ENCODE data around the gene ELK1.
"Not testable (repeated sequence)": the region's sequence is repeated elsewhere in the genome, so short reads cannot be mapped to it uniquely, and the experiment has no call there.

ELK1 gene, protein sequence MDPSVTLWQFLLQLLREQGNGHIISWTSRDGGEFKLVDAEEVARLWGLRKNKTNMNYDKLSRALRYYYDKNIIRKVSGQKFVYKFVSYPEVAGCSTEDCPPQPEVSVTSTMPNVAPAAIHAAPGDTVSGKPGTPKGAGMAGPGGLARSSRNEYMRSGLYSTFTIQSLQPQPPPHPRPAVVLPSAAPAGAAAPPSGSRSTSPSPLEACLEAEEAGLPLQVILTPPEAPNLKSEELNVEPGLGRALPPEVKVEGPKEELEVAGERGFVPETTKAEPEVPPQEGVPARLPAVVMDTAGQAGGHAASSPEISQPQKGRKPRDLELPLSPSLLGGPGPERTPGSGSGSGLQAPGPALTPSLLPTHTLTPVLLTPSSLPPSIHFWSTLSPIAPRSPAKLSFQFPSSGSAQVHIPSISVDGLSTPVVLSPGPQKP

DNA sequence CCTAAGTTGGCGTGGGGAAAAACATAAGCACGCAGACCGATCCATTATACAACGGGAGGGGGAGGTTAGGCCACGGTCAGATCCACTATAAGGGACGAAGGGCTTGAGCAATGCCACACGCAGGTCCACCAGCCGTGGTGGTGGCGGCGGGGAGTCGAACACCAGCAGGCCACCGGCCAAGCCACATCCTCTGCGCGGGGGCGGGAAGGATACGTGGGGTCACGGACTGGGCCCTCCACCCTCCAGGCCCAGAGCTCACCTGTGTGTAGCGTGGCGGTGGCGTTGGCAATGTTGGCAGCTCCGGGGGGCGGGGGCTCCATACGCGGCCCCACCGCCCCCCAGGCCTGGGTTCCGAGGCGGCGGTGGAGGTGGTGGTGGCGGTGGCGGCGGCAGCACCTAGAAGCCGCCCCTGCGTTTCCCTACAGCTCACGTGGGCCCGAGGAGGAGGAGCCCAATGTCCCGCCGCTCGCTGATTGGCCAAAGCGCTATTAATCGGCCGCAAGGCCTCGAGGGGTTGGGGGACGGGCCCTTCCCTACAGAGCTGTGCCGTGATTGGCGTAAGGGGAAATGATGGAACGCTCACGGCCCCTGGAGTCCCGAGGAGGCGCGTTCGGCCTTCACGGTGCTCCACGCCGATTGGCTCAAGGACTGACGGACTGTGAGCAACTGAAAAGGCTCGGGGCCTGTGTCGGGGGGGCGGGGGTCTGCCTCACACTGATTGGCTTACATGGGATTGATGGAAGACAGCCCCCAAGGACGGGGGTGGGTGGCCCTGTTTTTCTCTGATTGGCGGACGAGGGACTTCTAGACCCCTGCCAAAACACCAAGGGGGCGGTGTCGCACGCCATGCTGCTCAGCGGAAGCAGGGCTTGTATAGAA lies at the start of gene ELK1:
Gene ELK1, minus strand, starts transcription at position 400 of the 879 bp plus-strand sequence. CDS start 9,122 bp downstream, outside the sequence.
- TF ChIP-seq CTCF (IDR thresholded peaks at IDR 0.05; ENCODE audit: low read depth, low read length): no peak
- peak within 1 kb of the TSS; percentile 69 for H3K4me3 ChIP-seq (ENCODE audit: low read depth, low read length)

DNA sequence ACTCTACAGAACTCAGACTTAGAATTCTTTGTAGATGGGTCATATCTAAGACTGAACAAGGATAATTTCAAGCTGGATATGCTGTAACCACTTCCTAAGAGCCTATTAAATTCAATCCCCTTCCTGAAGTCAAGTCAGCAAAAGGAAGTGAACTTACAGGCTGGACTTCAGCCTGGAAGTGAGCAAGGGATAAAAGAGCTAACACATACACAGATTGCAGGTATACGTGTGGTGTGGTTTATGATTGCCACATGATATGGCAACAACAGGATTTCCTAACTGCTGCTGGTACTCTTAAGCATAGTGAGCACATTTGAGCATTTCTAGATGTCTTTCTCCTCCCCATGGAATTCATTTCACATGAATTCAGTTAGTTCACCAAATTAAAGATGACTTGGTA lies 46.8 kb upstream of the ELK1 start:
- H3K4me3 ChIP-seq (ENCODE audit: low read depth, low read length): no peak overlapping the region
- no peak for TF ChIP-seq CTCF (IDR thresholded peaks at IDR 0.05; ENCODE audit: low read depth, low read length)

- no peak overlapping the region for H3K4me3 ChIP-seq (ENCODE audit: low read depth, low read length)
- TF ChIP-seq CTCF (IDR thresholded peaks at IDR 0.05; ENCODE audit: low read depth, low read length): no peak
Measured at GRCh38 chrX:47690175-47690574, 39.8 kb upstream of the ELK1 start.

DNA sequence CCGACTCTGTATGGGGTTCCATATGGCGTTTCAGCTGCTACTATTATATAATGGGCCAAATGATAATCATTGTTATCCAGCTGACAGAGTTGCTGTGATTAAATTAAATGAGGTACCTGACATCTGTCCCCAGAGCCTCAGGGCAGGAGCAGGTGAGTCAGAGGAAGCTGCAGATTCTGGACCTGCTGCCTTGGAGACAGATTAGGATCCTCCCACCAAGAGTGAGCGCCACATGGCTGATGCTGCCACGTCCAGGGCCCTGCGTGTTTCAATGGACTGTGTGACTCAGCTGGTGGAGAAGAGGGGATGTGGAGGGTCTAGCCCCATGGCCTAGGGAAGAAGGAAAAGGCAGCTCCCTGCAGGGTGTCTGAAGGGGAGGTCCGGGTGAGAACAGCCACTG lies 36.9 kb upstream of the ELK1 start:
- TF ChIP-seq CTCF (IDR thresholded peaks at IDR 0.05; ENCODE audit: low read depth, low read length): no peak

GRCh38 chrX:47683829-47684205 lies 33.5 kb upstream of the ELK1 start:
- no peak for TF ChIP-seq CTCF (IDR thresholded peaks at IDR 0.05; ENCODE audit: low read depth, low read length)

More for the DNA sequence above, 36.9 kb upstream of the ELK1 start:
- H3K4me3 ChIP-seq (ENCODE audit: low read depth, low read length): no peak overlapping the region

DNA sequence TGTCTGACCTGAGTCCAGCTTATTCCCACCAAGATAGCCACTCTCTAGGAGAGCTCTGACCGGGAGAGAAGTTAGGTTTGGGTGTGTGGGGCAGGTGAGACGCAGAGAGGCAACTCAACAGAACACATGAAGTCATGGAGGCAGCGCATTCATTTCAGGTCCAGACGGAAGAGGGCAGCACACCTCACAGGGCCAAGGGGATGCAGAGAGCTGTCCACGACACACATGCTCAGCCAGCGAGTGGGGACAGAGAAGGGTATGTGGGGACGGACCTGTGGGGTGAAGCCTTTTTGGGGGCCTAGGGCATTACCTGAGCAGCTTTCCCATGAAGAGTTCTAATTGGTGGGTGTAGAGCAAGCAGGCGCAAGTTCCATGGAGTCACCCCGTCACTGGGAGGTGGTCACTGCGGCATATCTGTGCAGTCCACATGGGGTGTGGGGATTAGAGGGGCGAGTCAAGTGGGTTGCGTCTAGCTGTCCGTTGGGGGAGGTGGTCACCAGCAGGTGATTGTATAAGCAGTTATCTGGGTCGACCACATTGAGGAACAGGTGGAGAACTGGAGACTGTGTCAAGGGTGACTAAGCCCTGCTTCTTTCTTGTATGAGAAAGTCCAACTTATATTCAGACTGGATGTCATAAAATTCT lies 32.9 kb upstream of the ELK1 start:
- TF ChIP-seq CTCF (IDR thresholded peaks at IDR 0.05; ENCODE audit: low read depth, low read length): no peak

More at GRCh38 chrX:47683829-47684205, 33.5 kb upstream of the ELK1 start:
- H3K4me3 ChIP-seq (ENCODE audit: low read depth, low read length): no peak overlapping the region

DNA sequence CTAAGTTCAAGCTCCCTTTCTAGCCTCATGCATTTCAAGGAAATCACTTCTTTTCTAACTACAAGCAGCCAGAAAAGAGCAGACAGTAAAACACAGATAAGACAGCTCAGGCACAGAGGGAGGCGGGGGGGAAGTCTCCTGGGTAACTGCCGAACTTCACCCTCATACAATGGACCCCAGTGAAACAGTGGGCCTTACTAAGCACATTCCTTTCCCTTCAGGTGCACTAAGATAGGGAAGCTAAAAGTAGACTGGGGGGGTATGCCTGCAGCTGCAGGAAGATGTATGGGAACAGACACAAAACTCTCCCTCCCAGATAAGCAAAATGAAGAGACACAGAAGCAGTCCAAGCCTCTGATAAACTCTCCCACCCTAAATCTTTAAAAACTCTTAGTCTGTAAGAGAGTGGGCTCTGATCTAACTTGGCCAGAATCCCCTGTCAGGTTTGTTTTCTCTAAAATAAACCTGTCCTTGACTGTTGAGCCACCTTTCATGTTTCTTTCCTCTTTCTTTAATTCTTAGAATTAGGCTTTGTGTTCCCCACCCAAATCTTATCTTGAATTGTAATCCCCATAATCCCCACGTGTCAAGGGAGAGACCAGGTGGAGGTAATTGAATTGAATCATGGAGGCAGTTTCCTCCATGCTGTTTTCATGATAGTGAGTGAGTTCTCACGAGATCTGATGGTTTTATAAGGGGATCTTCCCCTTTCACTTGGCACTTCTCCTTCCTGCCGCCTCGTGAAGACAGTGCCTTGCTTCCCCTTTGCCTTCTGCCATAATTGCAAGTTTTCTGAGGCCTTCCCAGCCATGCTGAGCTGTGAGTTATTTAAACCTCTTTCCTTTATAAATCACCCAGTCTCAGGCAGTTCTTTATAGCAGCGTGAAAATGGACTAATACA lies 25.8 kb upstream of the ELK1 start:
- H3K4me3 ChIP-seq (ENCODE audit: low read depth, low read length): not testable (repeated sequence)

More for the DNA sequence above, 32.9 kb upstream of the ELK1 start:
- H3K4me3 ChIP-seq (ENCODE audit: low read depth, low read length): no peak overlapping the region

Measured in WI38 (cell line).